C4-2B (cell line): ENCODE measurements around the gene LRRC71.

ENCODE experiments used
- H3K27ac ChIP-seq: fragments of 450-650 bp; 2 replicates; pipeline ENCODE4 v1.5.1; 2017
- ZFX ChIP-seq: fragments of 450-650 bp; IDR thresholded peaks from 2 replicates; pipeline ENCODE4 v1.6.1; 2017
- TF ChIP-seq, protein P1 (sequence below): fragments of 450-650 bp; conservative IDR thresholded peaks from 2 replicates; pipeline ENCODE4 v1.5.1; 2017; ENCODE audit warnings: mild to moderate bottlenecking

The LRRC71 gene

GRCh38 chr1:156879876-156880275 lies 40.6 kb upstream of the LRRC71 start:
- no peak overlapping the region for H3K27ac ChIP-seq
- TF ChIP-seq, protein P1, sequence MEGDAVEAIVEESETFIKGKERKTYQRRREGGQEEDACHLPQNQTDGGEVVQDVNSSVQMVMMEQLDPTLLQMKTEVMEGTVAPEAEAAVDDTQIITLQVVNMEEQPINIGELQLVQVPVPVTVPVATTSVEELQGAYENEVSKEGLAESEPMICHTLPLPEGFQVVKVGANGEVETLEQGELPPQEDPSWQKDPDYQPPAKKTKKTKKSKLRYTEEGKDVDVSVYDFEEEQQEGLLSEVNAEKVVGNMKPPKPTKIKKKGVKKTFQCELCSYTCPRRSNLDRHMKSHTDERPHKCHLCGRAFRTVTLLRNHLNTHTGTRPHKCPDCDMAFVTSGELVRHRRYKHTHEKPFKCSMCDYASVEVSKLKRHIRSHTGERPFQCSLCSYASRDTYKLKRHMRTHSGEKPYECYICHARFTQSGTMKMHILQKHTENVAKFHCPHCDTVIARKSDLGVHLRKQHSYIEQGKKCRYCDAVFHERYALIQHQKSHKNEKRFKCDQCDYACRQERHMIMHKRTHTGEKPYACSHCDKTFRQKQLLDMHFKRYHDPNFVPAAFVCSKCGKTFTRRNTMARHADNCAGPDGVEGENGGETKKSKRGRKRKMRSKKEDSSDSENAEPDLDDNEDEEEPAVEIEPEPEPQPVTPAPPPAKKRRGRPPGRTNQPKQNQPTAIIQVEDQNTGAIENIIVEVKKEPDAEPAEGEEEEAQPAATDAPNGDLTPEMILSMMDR, result no peak
- no peak for TF ChIP-seq ZFX

DNA sequence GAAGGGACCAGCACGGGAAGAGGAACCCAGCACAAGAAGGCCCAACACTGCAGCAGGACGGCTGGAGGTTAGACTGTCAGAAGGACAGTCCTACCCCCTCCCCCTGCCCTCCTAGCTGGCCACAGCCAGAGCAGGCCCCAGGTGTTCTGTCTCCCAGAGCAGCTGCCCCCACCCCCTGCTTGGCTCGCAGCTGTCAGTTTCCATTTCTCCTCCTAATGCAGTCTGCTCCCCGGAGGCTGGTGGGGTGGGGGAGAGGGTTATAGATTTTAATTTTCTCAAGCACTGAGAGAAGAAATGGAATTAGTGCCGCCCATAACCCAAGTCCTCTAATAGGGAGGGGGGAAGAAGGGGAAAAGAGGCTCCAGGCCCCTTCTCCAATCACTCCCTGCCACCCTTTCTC lies 40.0 kb upstream of the LRRC71 start:
- no peak for TF ChIP-seq ZFX
- TF ChIP-seq, protein P1, result no peak
- H3K27ac ChIP-seq, result no peak overlapping the region

GRCh38 chr1:156881101-156881500 lies 39.3 kb upstream of the LRRC71 start:
- TF ChIP-seq ZFX, result no peak
- TF ChIP-seq, protein P1, result no peak
- H3K27ac ChIP-seq, result no peak overlapping the region

DNA sequence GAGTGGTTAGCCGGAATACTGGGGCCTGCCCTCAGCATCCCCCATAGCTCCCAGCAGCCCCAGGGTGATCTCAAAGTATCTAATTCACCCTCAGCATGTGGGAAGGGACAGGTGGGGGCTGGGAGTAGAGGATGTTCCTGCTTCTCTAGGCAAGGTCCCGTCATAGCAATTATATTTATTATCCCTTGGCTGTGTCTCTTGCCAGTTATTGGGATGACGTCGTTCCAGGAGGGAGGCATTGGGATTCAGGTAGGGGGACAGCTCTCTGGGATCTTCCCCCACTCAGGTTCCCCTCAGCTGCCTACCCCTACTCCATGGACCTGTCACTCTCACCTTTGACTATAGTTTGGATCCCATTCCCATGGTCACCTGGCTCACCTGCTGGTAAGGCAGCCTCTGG lies 38.8 kb upstream of the LRRC71 start:
- H3K27ac ChIP-seq, result no peak overlapping the region
- TF ChIP-seq ZFX, result no peak
- TF ChIP-seq, protein P1, result no peak

GRCh38 chr1:156882543-156882942 lies 37.9 kb upstream of the LRRC71 start:
- no peak overlapping the region for H3K27ac ChIP-seq
- no peak for TF ChIP-seq ZFX
- TF ChIP-seq, protein P1, result no peak

DNA sequence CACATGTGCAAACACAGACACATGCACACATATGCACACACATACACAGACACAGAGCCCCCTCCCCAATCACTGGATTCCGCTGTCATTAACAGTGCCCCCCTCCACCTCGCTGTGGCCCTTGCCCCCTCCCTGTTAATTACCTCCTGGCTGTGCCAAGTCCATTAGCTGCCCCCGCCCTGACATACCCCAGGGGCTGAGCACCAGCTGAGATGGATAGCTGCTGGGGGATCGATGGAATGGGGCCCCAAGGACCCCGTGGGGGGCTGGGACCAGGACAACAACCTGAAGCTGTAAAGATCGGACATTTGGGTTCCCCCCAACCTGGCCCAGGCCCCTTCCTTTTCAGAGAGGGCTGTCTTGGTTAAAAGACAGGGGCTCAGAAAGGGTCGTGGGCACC lies 36.5 kb upstream of the LRRC71 start:
- no peak overlapping the region for H3K27ac ChIP-seq
- TF ChIP-seq, protein P1, result no peak
- TF ChIP-seq ZFX, result no peak

DNA sequence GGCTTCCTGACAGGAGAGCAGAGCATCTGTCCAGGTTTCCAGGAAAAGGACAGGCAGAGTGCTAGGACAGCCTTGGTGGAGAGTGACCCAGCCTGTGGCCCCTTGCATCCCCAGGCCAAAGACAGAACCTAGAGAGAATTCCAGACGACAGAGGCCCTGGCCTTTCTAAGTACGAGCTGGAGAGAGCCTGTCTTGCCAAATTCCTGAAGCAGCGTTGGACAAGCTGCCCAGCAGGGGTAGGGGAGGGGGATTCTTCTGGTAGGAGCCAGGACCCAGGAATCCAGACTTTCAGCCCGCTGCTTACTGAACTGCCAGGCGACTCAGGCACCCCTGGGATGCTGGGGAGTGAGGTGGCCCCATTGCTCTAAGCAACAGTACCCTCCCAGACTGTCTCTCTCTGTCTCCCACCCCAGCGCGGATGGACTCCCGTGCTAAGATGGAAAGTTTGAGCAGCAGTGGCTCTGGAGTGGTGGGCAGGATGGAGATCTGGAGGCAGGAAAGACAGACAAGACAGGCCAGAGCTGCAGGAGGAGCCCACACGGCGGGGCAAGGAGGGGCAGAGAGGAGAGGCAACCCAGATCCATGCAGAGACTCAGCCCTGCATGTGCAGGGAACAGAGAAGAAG lies 35.8 kb upstream of the LRRC71 start:
- TF ChIP-seq, protein P1, result no peak
- no peak for TF ChIP-seq ZFX
- H3K27ac ChIP-seq, result no peak overlapping the region
